Measurements from ENCODE around the gene ATP10A.

The ATP10A gene, protein sequence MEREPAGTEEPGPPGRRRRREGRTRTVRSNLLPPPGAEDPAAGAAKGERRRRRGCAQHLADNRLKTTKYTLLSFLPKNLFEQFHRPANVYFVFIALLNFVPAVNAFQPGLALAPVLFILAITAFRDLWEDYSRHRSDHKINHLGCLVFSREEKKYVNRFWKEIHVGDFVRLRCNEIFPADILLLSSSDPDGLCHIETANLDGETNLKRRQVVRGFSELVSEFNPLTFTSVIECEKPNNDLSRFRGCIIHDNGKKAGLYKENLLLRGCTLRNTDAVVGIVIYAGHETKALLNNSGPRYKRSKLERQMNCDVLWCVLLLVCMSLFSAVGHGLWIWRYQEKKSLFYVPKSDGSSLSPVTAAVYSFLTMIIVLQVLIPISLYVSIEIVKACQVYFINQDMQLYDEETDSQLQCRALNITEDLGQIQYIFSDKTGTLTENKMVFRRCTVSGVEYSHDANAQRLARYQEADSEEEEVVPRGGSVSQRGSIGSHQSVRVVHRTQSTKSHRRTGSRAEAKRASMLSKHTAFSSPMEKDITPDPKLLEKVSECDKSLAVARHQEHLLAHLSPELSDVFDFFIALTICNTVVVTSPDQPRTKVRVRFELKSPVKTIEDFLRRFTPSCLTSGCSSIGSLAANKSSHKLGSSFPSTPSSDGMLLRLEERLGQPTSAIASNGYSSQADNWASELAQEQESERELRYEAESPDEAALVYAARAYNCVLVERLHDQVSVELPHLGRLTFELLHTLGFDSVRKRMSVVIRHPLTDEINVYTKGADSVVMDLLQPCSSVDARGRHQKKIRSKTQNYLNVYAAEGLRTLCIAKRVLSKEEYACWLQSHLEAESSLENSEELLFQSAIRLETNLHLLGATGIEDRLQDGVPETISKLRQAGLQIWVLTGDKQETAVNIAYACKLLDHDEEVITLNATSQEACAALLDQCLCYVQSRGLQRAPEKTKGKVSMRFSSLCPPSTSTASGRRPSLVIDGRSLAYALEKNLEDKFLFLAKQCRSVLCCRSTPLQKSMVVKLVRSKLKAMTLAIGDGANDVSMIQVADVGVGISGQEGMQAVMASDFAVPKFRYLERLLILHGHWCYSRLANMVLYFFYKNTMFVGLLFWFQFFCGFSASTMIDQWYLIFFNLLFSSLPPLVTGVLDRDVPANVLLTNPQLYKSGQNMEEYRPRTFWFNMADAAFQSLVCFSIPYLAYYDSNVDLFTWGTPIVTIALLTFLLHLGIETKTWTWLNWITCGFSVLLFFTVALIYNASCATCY (N-terminal part only)

DNA sequence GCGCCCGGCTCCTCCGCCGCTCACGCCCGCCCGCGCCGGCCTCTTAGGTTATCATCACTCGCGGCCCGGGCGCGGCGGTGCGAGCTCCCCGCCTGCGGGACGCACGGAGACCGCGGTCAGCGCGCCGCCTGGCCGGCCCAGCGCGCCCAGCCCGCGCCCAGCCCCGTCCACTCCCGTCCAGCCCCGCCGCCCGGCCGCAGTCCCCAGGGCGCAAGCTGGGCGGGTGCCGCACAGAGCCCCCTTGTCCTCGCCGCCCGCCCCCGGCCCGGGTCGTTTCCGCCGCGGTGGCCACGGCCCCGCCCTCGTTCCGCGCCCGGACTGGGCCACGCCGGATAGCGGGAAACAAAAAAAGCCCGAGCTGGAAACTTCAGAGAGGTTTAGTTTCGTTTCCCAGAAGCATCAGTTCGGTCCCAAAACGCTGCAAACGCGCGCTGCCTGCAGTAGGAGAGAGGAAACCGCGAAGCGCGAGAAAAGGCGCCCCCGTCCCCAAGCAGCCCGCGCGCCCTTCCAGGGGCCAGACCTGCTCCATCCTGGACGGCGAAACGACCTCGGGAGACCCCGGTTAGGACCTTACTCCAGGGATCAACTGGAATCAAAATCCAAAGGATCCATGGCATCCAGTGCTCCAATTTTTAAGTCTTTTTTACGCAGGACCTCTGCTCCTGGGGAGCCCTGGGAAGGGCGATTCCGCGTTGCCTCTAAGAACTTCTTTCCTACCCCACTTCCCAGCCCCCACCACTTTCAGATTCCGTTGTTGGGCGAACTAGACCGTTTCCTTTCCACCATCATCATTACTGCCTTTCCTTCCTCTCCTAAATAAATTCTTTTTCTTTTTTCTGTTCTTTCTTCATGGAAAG, at the start of gene ATP10A:
Gene ATP10A (minus strand): TSS at position 217 of the 857 bp plus-strand sequence. CDS start 231 bp downstream, outside the sequence.
- DNase-seq = no peak

DNA sequence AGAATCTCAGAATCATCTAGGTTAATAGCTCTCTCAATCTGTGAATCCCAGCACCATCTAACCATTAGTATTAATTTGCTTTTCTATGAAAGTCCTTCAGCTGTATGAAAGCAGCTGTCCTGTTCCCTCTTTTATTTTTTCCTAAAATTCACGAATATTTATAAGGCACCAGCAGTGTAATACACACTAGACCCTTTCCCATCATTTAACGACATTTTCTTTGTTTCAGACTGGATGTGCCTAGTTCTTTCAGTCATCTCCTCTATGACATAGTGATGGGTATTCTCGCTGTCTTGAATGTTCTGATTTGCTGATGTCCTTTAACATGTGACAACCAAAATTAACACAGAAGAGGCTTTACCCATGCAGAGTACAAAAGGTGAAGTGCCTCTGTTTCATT, 48.9 kb upstream of the ATP10A start:
- no peak for DNase-seq

DNA sequence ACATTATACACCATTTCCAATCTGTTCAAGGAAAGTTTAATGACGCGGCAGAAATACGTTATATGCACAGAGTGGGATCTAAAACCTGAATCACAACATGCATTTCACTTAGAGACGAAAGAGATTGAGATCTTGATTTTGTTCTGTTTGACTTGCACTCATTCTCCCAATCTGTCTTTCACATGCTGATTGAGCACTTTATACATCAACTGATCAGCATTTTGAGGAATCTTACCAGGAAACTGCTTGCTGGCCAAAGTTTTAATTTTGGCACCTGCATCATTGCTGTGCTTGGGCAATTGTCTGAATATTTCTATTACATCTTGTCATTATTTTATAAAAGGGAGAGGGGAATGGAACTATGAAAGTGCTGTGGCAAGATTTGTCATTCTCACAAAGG, 47.7 kb upstream of the ATP10A start:
- no peak for DNase-seq

DNA sequence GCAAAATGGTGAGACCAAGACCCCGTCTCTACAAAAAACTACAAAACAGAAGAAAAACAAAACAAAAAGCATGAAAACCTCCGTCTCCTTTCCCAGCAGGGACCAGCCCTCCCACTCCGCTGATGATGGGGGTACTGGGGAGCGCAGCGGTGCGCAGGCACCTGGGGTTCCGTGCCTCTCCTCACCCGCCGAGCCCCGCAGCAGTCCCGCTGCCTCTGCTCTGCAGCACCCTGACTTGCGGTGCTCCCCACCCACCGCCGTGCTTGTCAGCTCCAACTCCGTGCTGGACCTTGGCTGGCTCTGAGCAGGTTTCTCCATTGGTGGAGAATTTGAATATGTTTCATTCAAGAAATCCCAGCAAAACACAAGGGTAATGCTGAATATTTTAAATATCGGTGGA, 46.7 kb upstream of the ATP10A start:
- DNase-seq = no peak

DNA sequence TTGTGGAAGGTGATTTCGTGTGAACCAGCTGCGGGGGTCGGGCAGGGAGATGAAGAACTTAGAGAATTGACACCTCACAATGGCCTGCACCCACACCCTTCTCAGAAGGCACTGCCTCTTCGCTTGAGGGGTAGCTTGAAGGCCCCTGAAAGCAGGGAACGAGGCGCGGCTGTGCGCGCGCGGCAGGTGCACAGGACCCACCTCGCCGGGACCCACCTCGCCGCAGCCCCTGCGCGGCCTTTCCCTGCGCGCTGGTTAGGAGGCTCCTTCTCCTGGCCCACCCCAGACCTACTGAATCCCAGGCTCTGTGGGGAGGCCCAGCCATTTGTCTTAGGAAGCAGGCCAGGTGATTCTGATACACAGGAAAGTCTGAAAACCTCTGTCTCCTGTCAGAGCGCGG, 46.2 kb upstream of the ATP10A start:
- DNase-seq = no peak

DNA sequence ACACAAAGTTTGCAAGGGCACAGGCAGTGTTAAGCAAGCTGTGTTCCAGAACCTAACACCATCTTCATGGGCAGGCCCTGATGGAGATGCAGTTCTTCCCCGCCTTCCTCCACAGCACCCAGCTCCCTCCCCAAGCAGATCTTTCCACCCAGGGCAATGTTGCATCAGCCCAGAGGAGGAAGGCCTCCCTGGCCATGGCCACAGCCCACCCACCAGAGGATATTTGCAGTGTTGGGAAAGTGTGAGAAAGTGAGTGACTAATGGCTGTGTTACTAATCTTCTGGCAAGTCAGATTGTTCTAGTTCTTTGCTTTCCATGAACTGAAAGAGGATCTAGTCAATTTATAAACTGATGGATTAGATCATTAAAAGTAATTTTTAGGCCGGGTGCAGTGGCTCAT, 42.0 kb upstream of the ATP10A start:
- DNase-seq = no peak

DNA sequence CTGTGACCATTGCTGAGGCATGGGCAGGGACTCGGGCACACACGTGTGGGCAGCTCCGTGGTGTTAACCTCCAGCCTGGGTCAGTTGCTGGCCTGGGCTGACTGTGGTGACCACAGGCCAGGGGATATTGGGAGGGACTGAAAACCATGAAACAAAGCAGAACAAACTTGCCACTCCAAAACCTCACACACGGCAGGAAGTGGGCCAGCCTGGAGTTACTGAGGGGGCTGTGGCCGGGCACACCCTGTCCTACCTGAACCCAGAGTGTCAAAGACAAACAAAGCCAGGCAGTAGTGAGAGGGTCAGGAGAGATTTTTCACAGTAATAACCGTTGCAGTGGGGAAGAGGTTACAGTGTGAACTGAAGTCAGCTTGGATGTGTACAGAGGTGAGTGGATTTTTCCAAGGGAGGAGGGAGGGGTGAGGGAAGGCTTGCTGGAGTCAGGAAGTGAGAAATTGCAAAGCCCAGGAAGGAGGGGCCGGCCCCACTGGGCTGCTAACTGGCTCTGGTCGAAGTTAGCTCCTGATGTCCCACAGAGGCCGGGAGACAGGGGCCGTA, 40.0 kb upstream of the ATP10A start:
- DNase-seq = no peak

DNA sequence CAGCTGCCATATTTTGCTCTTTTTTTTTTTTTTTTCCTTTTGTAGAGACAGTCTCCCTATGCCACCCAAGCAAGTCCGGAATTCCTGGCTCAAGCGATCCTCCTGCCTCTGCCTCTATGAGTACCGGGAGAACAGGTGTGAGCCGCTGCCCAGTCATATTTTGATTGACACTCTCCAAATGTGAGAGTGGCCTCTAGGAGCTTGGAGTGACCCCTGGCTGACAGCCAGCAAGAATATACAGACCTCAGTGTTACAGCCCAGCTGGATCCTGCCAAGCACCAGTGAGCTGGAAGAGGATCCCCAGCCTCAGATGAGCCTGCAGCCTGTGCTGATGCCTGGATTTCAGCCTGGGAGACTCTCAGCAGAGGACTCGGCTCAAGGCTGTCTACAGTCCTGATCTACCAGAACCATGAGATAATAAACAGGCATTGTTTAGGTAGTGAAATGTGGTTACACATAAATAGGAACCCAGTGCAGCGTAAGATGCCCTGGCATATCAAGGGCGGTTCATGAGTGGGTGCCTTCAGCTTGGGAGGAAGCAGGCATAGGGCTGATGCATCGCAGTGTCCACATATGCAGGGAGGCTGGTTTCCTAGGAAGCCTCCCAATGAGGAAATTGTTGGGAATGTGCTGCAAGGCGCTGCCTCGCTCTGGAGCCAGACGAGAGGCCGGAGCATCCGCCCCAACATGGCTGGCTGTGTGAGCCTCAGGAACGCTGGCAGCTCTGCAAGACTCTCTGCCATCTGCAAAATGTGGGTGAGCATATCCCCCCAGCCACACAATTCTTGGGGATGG, 38.9 kb upstream of the ATP10A start:
- DNase-seq = no peak

DNA sequence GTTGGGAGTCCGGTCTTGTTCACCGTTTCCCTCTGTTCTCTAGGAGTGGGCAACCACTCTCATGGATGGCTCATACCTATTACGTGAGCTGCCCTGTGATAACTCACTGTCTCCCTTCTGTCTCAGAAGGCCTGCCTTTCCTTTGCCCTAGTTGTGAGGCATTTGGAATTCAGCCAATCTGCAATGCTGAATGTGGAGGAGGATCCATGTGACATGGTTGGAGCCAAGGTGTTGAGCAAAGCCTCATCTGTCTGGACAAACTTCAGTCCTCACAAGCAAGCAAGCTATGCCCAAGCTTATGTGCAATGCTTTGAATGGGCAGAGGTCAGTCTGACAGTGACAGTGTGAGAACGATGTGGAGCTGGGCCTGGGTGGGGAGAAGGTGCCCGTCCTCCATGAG, 37.8 kb upstream of the ATP10A start:
- DNase-seq = no peak

DNA sequence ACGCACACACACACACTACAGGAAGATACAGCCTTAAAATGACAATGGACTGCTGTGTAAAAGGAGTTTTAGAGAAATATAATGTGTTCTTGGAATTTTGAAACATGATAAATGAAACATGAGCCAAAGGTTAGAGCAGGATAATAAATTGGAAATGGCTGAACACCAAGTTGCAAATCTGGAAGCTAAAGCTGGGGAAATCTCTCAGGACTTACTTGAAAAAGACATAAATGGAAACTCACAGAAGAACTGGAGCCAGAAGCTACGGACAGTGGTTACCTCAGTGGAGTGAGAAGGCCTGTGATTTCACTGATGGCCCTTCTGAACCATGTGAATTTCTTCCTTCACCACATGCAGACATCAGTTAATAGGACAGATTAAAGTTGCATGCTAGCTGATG, 37.3 kb upstream of the ATP10A start:
- DNase-seq = no peak

DNA sequence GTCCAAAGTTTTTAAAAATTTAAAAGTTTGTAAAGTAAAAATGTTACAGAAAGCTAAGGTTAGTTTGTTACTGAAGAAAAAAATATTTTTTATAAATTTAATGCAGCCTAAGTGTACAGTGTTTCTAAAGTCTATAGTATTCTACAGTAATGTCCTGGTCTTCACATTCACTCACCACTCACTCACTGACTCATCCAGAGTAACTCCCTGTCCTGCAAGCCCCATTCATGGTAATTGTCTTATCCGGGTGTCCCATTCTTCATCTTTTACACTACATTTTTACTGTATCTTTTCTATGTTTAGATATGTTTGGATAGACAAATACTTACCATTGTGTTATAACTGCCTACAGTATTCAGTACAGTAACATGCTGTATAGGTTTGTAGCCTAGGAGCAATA, 36.7 kb upstream of the ATP10A start:
- DNase-seq = no peak

DNA sequence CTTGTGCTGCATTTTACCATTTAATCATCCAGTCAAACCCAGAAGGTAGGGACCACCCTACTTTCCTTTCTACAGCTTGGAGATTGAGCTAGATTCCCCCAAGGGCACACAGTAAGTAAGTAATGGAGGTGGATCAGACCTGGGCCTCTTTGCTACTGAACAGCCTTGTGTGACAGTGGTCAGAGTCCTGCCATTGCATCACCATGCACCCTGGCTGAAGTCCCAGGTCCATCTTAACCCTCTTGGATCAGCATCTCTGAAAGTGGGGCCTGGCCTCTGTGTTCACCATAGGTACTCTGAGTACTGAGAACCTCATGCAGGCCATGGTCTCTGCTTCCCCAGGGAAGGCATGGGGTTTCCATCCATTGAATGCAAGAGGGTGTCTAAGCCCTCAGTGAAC, 34.5 kb upstream of the ATP10A start:
- DNase-seq = no peak

DNA sequence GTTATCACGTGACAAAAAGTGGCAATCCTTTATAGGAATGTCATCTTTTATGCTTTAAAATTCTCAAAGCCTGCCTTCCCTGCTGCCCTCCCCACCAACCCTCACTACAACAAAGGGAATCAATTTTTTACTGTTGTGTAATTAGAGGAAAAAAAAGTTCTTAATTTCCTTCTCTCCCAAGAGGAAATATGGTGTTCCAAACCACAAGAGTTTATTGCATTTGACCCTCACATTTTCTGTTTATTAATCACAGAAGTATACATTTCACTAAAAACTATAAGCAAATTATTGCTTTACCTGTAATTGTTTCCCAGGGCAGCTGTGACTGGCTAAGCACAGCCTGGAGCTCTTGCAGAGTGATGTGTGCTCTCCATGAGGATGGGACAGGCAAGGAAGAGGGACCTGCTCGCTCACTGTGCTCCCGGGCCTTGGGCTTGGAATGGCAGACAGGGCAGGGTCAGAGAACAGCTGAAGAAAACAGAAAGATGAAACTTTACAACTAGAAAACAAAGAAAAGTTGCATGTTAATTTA, 31.3 kb upstream of the ATP10A start:
- no peak for DNase-seq

DNA sequence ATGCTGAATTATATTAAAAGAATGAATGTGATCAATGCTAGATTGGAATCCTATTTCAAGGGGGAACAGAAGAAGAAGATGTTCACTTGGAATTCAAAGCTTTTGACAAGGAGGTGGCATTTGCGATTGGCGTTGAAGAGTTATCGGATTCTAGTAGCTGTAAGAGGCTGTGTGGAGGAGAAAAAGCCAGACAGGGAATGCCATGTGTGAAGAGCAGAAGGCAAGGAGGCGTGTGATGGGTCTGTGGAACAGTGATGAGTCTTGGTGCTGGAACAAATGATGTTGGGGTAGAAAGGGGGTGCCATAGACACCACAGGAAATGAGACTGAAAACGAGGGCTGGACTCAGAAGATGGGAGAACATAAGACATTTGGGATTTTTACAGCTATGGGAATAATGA, 30.5 kb upstream of the ATP10A start:
- no peak for DNase-seq

DNA sequence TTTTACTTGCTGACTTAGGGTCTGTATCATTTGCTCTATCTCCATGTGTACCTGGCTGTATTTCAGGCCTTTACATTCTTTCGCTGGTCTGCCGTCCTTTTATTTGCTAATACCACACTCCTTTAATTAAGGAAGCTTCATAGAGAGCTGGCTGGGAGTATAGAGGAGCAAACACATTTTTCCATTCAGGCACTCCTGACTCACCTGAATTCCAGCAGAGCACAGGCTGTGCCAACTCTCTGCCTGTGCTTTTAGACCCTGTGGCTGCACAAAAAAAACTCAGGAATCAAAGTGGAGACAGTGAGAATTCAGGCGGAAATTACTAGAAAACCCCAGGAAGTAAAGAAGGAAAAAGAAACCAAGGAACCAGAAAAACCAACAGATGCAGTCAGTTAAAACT, 29.0 kb upstream of the ATP10A start:
- no peak for DNase-seq

DNA sequence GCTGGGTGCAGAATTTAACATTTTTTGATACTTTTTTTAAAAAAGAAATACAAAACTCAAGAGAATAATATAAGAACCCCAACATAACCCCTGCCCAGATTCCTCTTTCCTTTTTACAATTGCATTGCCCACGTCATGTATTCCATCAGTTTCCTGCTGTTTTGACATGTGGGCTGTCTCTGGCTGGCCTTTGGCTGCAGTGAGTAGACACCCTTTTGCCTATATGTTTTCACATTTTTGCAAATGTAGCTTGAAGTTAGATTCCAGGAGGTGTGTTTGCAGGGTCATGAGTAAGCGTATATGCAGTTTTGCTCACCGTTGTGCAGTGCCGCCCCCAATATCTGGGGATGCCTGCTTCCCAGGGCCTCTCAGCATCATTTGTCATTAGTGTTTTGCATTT, 28.0 kb upstream of the ATP10A start:
- DNase-seq = no peak

DNA sequence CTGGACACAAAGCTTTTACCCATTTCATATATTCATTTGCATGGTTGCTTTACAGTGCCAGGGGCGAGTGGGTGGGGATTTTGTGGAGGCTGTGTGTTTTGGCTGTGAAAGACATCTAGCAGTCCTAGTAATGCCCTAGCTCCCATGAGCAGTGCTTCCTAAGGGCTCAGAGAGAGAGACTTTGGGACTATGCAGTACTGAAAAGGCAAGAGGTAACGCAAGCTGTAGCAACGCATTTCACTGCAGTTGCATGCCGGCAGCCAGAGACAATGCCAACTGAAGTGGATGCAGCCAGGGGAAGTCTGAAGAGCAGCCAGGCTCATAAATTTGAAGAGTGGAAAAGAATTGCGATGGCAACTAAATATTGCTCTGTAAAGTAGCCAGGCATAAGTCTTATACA, 27.4 kb upstream of the ATP10A start:
- no peak for DNase-seq

DNA sequence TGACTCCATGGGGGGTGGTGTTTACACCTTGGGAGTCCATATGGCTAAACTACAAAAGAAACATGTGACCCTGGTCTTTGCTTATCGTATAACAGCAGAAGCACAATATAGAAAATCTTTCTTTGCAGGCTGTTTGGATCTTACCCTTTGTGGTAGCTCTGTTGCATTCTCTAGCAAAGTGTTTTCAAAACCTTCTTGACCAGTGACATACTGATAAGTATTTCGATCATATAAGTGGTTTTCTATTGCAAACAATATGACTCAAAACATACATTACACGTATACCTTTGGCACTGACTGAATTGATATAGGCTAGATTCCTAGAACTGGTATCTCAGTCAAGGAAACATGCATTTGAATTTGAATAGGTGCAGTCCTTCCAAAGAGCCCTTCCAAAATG, 24.7 kb upstream of the ATP10A start:
- DNase-seq = no peak

DNA sequence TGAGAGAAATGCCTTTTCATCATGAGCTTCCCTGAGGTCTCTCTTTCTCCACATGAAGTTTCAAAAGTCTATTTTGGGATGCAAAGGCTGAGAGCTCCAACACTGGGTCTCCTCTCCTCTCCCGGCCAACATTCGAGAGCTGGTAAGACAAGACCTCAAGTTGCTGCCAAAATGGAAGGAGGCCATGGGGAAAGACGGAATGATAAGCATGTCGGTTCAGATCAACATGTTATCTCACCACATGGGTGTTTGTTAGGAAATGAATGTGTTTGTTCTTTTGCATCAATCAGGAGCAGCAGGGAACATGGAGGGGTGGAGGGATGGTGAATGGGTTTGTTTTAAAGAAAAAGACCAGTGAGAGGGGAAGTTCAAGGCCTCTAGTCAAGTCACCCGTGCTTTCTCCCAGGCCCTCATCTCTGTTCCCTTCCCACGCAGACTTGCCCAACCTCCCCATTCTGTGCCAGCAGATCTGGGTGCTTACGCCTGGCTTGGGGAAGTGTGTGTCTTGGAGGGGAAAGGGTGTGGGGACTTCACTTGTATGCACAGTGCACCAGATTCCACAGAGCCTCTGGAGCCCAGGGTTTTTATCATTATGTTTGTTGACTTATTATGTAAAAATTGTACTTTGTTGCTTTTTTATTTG, 23.5 kb upstream of the ATP10A start:
- DNase-seq = no peak

DNA sequence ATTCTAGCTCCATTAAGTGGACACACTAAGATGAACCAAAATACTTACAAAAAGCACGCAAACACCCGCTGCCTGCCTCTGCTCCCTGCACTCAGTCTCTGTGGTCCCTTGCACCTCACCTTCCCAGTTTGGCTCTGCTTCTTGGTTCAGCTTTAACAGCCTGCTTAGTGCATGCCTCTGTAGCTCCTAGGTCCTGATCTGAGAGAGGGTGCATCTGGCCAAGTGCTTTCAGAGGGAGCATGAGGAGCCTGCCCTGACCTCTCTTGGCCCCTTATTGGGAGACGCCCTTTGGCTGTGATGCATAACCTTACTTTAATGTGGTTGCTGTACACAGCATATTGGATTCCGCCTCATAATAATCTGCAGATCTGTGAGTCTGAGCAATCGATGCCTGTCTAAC, 21.2 kb upstream of the ATP10A start:
- no peak for DNase-seq
